ENCODE measurements around the gene ELN. TPM values are rescaled to one million over a fixed set of nuclear protein-coding genes. Genes with fewer than 3 reads are reported as not detected.

The ELN gene
- polyA plus RNA-seq, 1 donor (not counting 4 experiments of a cell fraction or from before 2014, with no cell fraction given), result not detected

GRCh38 chr7:73995330-73995729 is 32.6 kb upstream of the ELN start:
- H3K27me3 ChIP-seq (ENCODE audit: control insufficient read depth, extremely low read depth, insufficient read depth, low read length), result no peaks in the 10 kb centered on the region
- no peak overlapping the region for H3K4me2 ChIP-seq (ENCODE audit: control insufficient read depth, extremely low read depth, insufficient read depth, low read depth, low read length)
- H3K36me3 ChIP-seq (ENCODE audit: control insufficient read depth in 2 of 2, extremely low read depth in 1 of 2, insufficient read depth in 2 of 2, low read length in 2 of 2), result no peaks in the 10 kb centered on the region
- H3K79me2 ChIP-seq (ENCODE audit: control insufficient read depth, insufficient read depth, low read length), result no peaks in the 10 kb centered on the region
- no peaks in the 10 kb centered on the region for H3K4me1 ChIP-seq (ENCODE audit: control insufficient read depth, extremely low read depth, insufficient read depth, low read length)
- H3K4me3 ChIP-seq (ENCODE audit: control insufficient read depth in 2 of 3, extremely low read depth in 1 of 3, insufficient read depth in 2 of 3, low read depth in 1 of 3, low read length in 3 of 3), result no peak overlapping the region
- DNase-seq (ENCODE audit: low read depth, low spot score) (no peak), FAIRE-seq (no peak)
- no peak overlapping the region for H3K27ac ChIP-seq (ENCODE audit: control insufficient read depth, insufficient read depth, low read length)
- no peaks in the 10 kb centered on the region for H3K9me1 ChIP-seq (ENCODE audit: control insufficient read depth, extremely low read depth, insufficient read depth, low read length)
- peaks cover 2% of the 10 kb centered on the region for H3K9me3 ChIP-seq (ENCODE audit: control insufficient read depth, low read depth, low read length)
- no peak for TF ChIP-seq EZH2 (IDR thresholded peaks at IDR 0.05; ENCODE audit: low read length)
- TF ChIP-seq CTCF (optimal IDR thresholded peaks at IDR 0.05 in 1 of 3, IDR thresholded peaks at IDR 0.05 in 1 of 3, conservative IDR thresholded peaks at IDR 0.05 in 1 of 3; ENCODE audit: extremely low read depth in 1 of 3, insufficient read depth in 2 of 3, low read length in 3 of 3), result no peak
- H3K9ac ChIP-seq (ENCODE audit: control insufficient read depth, extremely low read depth, insufficient read depth, low read length), result no peak overlapping the region
- dilution Hi-C loops (cut with MboI; ENCODE audit: extremely low pct_ligation_motif_present, low sequenced_read_pairs), result no loop called here
- H4K20me1 ChIP-seq (ENCODE audit: control insufficient read depth, extremely low read depth, insufficient read depth, low read length), result no peaks in the 10 kb centered on the region
- no peak overlapping the region for H2AFZ ChIP-seq (ENCODE audit: control insufficient read depth, low read length)

GRCh38 chr7:73995821-73996511 is 32.0 kb upstream of the ELN start:
- dilution Hi-C loops (cut with MboI; ENCODE audit: extremely low pct_ligation_motif_present, low sequenced_read_pairs), result no loop called here
- Histone ChIP-seq H3K36me3 (ENCODE audit: control insufficient read depth in 2 of 2, extremely low read depth in 1 of 2, insufficient read depth in 2 of 2, low read length in 2 of 2) (no peaks in the 10 kb centered on the region), H3K9ac (ENCODE audit: control insufficient read depth, extremely low read depth, insufficient read depth, low read length) (no peak overlapping the region), H3K9me1 (ENCODE audit: control insufficient read depth, extremely low read depth, insufficient read depth, low read length) (no peaks in the 10 kb centered on the region), H3K27ac (ENCODE audit: control insufficient read depth, insufficient read depth, low read length) (no peak overlapping the region), H4K20me1 (ENCODE audit: control insufficient read depth, extremely low read depth, insufficient read depth, low read length) (no peaks in the 10 kb centered on the region), H3K4me1 (ENCODE audit: control insufficient read depth, extremely low read depth, insufficient read depth, low read length) (no peaks in the 10 kb centered on the region), H3K4me2 (ENCODE audit: control insufficient read depth, extremely low read depth, insufficient read depth, low read depth, low read length) (no peak overlapping the region), H3K4me3 (ENCODE audit: control insufficient read depth in 2 of 3, extremely low read depth in 1 of 3, insufficient read depth in 2 of 3, low read depth in 1 of 3, low read length in 3 of 3) (no peak overlapping the region), H3K27me3 (ENCODE audit: control insufficient read depth, extremely low read depth, insufficient read depth, low read length) (no peaks in the 10 kb centered on the region), H3K79me2 (ENCODE audit: control insufficient read depth, insufficient read depth, low read length) (no peaks in the 10 kb centered on the region), H2AFZ (ENCODE audit: control insufficient read depth, low read length) (no peak overlapping the region), H3K9me3 (ENCODE audit: control insufficient read depth, low read depth, low read length) (peaks cover 2% of the 10 kb centered on the region)
- TF ChIP-seq EZH2 (IDR thresholded peaks at IDR 0.05; ENCODE audit: low read length) (no peak), CTCF (optimal IDR thresholded peaks at IDR 0.05 in 1 of 3, IDR thresholded peaks at IDR 0.05 in 1 of 3, conservative IDR thresholded peaks at IDR 0.05 in 1 of 3; ENCODE audit: extremely low read depth in 1 of 3, insufficient read depth in 2 of 3, low read length in 3 of 3) (no peak)
- DNase-seq (ENCODE audit: low read depth, low spot score) (no peak), FAIRE-seq (no peak)
